GM10248 (cell line): ENCODE data around the gene RPL22.

Experiments
- CTCF ChIA-PET: fragments of 300-600 bp; sonication (Branson Sonifier 250); formaldehyde crosslinking; extraction: SDS; loops from one replicate; lab custom pipeline; 2021; ENCODE audit warnings: antibody characterized with exemption; lab: Yijun Ruan, JAX
- POLR2A ChIA-PET: fragments of 350-650 bp; sonication (Branson Sonifier 250); formaldehyde crosslinking; extraction: SDS; loops from one replicate; lab custom pipeline; 2020; ENCODE audit warnings: antibody characterized with exemption; lab: Yijun Ruan, JAX
- DNase-seq: peaks from one replicate; pipeline ENCODE4 v3.0.0; 2012; ENCODE audit errors: extremely low spot score
- CTCF ChIP-seq: IDR thresholded peaks from 2 replicates; pipeline ENCODE4 v1.5.1; 2012; ENCODE audit warnings: mild to moderate bottlenecking, low read depth; ENCODE audit errors: extremely low read depth, missing control alignments, control extremely low read depth

Gene RPL22

GRCh38 chr1:6163191-6163972, 36.0 kb downstream of the RPL22 start:
- DNase-seq: no peak
- no peak for TF ChIP-seq CTCF
- ChIA-PET POLR2A (no interaction called here), CTCF (no interaction called here)

- POLR2A ChIA-PET: no interaction called here
- no peak for TF ChIP-seq CTCF
- DNase-seq: no peak
- CTCF ChIA-PET: no interaction called here
Measured at GRCh38 chr1:6162773-6163172, 36.6 kb downstream of the RPL22 start.

GRCh38 chr1:6162341-6162740, 37.1 kb downstream of the RPL22 start:
- no peak for DNase-seq
- ChIA-PET POLR2A (no interaction called here), CTCF (no interaction called here)
- TF ChIP-seq CTCF: no peak

- CTCF ChIA-PET: no interaction called here
- no peak for DNase-seq
- POLR2A ChIA-PET: no interaction called here
- no peak for TF ChIP-seq CTCF
Measured at GRCh38 chr1:6158181-6158580, 41.2 kb downstream of the RPL22 start.

- ChIA-PET CTCF (no interaction called here), POLR2A (no interaction called here)
- TF ChIP-seq CTCF: no peak
- no peak for DNase-seq
Measured at GRCh38 chr1:6157528-6158174, 41.7 kb downstream of the RPL22 start.

- ChIA-PET POLR2A (no interaction called here), CTCF (no interaction called here)
- no peak for DNase-seq
- TF ChIP-seq CTCF: no peak
Measured at GRCh38 chr1:6157132-6157527, 42.3 kb downstream of the RPL22 start.
